Measurements from ENCODE around the gene NIP7. TPM values are rescaled to one million over a fixed set of nuclear protein-coding genes. Genes with fewer than 3 reads are reported as not detected.

NIP7 gene
- total RNA-seq, 1 experiment from 2014 or later = 72.8 TPM

DNA sequence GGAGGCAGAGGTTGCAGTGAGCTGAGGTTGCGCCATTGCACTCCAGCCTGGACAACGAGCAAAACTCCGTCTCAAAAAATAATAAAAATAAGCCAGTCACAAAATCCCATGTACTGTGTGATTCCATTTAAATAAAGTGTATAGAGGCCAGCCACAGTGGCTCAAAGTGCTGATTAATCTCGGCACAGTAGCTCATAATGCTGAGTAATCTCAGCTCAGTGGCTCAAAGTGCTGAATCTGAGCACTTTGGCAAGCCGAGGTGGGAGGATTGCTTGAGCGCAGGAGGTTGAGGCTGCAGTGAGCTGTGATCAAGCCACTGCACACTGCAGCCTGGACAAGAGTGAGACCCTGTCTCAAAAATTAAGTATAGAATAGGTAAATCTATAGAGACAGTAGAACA lies 7.1 kb downstream of the NIP7 start:
- Histone ChIP-seq H3K9me3 (ENCODE audit: control insufficient read depth, low read depth, low read length) (no peaks in the 10 kb centered on the region), H3K18ac (ENCODE audit: insufficient read length, low read depth, low read length) (no peak overlapping the region), H4K91ac (ENCODE audit: insufficient read length, low read depth, low read length) (no peak overlapping the region), H3K4me1 (ENCODE audit: insufficient read depth, low read length) (no peaks in the 10 kb centered on the region), H3K27me3 (ENCODE audit: insufficient read depth, low read length) (no peaks in the 10 kb centered on the region), H3K79me1 (ENCODE audit: insufficient read depth, low read depth, low read length, poor library complexity, severe bottlenecking) (no peaks in the 10 kb centered on the region), H2BK5ac (ENCODE audit: insufficient read length, low read length) (no peak overlapping the region), H4K5ac (ENCODE audit: insufficient read length, low read depth, low read length) (no peak overlapping the region), H3K23me2 (ENCODE audit: insufficient read length, low read depth, low read length, poor library complexity, severe bottlenecking) (no peaks in the 10 kb centered on the region), H4K8ac (replicated peaks; ENCODE audit: insufficient read length, low read depth, low read length) (no peak overlapping the region), H2BK20ac (ENCODE audit: low read depth, low read length, poor library complexity, severe bottlenecking) (no peak overlapping the region), H3K23ac (ENCODE audit: insufficient read length, low read depth, low read length) (no peak overlapping the region), H3K9ac (ENCODE audit: extremely low read depth, insufficient read length, low read length) (no peak overlapping the region), H3K27ac (ENCODE audit: insufficient read length, low read depth, low read length) (no peak overlapping the region), H3T11ph (ENCODE audit: low read length) (no peak overlapping the region), H2AK5ac (ENCODE audit: insufficient read length, low read length) (no peak overlapping the region), H3K4me2 (ENCODE audit: insufficient read depth, insufficient read length, low read length) (no peak overlapping the region), H4K20me1 (ENCODE audit: control insufficient read depth, insufficient read depth, insufficient read length) (no peaks in the 10 kb centered on the region), H3K14ac (ENCODE audit: insufficient read depth, low read length) (no peak overlapping the region), H2AFZ (ENCODE audit: low read length) (no peak overlapping the region), H2BK120ac (ENCODE audit: low read depth, low read length, poor library complexity, severe bottlenecking) (no peak overlapping the region), H2BK15ac (ENCODE audit: low read depth, low read length) (no peak overlapping the region), H3K56ac (ENCODE audit: insufficient read length, low read depth, low read length) (no peak overlapping the region), H3K4ac (ENCODE audit: low read depth, low read length) (no peak overlapping the region), H2BK12ac (ENCODE audit: insufficient read length, low read depth, low read length) (no peak overlapping the region), H3K79me2 (ENCODE audit: insufficient read depth, low read length) (no peaks in the 10 kb centered on the region)
- WGBS (ENCODE audit: extremely low coverage, insufficient read length, low lambda C conversion rate) = no CpG with 5 or more reads among the region's 6 CpGs
- Mint-ChIP-seq H3K4me3 (no peak overlapping the region; a peak in 1 of 5 replicates), H3K36me3 (ENCODE audit: insufficient read depth in 1 of 3, low read depth in 3 of 3) (peaks cover 3 to 29% (median 20%) of the 10 kb centered on the region in 3 experiments; a peak in 6 of 7 replicates), H3K27me3 (ENCODE audit: low read depth) (no peaks in the 10 kb centered on the region), H3K9me3 (no peaks in the 10 kb centered on the region), H3K27ac (peak overlapping the region in 2 of 3 experiments; percentile 8 to 36; a peak in 1 of 7 replicates), H3K4me1 (no peaks in the 10 kb centered on the region)
- TF ChIP-seq, protein P1, sequence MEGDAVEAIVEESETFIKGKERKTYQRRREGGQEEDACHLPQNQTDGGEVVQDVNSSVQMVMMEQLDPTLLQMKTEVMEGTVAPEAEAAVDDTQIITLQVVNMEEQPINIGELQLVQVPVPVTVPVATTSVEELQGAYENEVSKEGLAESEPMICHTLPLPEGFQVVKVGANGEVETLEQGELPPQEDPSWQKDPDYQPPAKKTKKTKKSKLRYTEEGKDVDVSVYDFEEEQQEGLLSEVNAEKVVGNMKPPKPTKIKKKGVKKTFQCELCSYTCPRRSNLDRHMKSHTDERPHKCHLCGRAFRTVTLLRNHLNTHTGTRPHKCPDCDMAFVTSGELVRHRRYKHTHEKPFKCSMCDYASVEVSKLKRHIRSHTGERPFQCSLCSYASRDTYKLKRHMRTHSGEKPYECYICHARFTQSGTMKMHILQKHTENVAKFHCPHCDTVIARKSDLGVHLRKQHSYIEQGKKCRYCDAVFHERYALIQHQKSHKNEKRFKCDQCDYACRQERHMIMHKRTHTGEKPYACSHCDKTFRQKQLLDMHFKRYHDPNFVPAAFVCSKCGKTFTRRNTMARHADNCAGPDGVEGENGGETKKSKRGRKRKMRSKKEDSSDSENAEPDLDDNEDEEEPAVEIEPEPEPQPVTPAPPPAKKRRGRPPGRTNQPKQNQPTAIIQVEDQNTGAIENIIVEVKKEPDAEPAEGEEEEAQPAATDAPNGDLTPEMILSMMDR (conservative IDR thresholded peaks at IDR 0.05) = no peak
- no peak for DNase-seq

All from H9 (cell line).